Ishikawa (cell line): ENCODE data around the gene CYBA.

Source experiments
- CEBPB ChIP-seq: IDR thresholded peaks from 2 replicates; pipeline ENCODE4 v1.6.1; 2012
- CREB1 ChIP-seq: IDR thresholded peaks from 2 replicates; pipeline ENCODE4 v1.6.1; 2012; ENCODE audit warnings: low read depth
- EGR1 ChIP-seq: IDR thresholded peaks from 2 replicates; pipeline ENCODE4 v1.6.1; 2012
- EP300 ChIP-seq: IDR thresholded peaks from 2 replicates; pipeline ENCODE4 v1.6.1; 2012; ENCODE audit warnings: borderline replicate concordance
- FOXM1 ChIP-seq: IDR thresholded peaks from 2 replicates; pipeline ENCODE4 v1.6.1; 2012; ENCODE audit warnings: low read depth, borderline replicate concordance
- MAX ChIP-seq: IDR thresholded peaks from 2 replicates; pipeline ENCODE4 v1.6.1; 2012
- NFIC ChIP-seq: IDR thresholded peaks from 2 replicates; pipeline ENCODE4 v1.6.1; 2012
- RAD21 ChIP-seq: IDR thresholded peaks from 2 replicates; pipeline ENCODE4 v1.6.1; 2012; ENCODE audit warnings: low read depth
- REST ChIP-seq: IDR thresholded peaks from 2 replicates; pipeline ENCODE4 v1.6.1; 2012; ENCODE audit warnings: low read depth, mild to moderate bottlenecking
- TAF1 ChIP-seq: IDR thresholded peaks from 2 replicates; pipeline ENCODE4 v1.6.1; 2012; ENCODE audit warnings: low read depth, mild to moderate bottlenecking
- TCF12 ChIP-seq: IDR thresholded peaks from 2 replicates; pipeline ENCODE4 v1.6.1; 2012; ENCODE audit warnings: low read depth
- TEAD4 ChIP-seq: IDR thresholded peaks from 2 replicates; pipeline ENCODE4 v1.6.1; 2012
- USF1 ChIP-seq: IDR thresholded peaks from 2 replicates; pipeline ENCODE4 v1.6.1; 2012
- YY1 ChIP-seq: IDR thresholded peaks from 2 replicates; pipeline ENCODE4 v1.6.1; 2012; ENCODE audit warnings: low read depth
- ZBTB7A ChIP-seq: IDR thresholded peaks from 2 replicates; pipeline ENCODE4 v1.6.1; 2012; ENCODE audit warnings: low read depth

CYBA gene

GRCh38 chr16:88645455-88645854 lies 5.4 kb downstream of the CYBA start:
- TF ChIP-seq CREB1, result no peak
- no peak for TF ChIP-seq EP300
- no peak for TF ChIP-seq TEAD4
- no peak for TF ChIP-seq EGR1
- no peak for TF ChIP-seq TCF12
- no peak for TF ChIP-seq ZBTB7A
- no peak for TF ChIP-seq TAF1
- TF ChIP-seq MAX, result no peak
- no peak for TF ChIP-seq NFIC
- no peak for TF ChIP-seq RAD21
- no peak for TF ChIP-seq CEBPB
- no peak for TF ChIP-seq USF1
- no peak for TF ChIP-seq FOXM1
- no peak for TF ChIP-seq YY1
- no peak for TF ChIP-seq REST

GRCh38 chr16:88643644-88643932 lies 7.3 kb downstream of the CYBA start:
- no peak for TF ChIP-seq FOXM1
- no peak for TF ChIP-seq NFIC
- TF ChIP-seq ZBTB7A, result no peak
- no peak for TF ChIP-seq CREB1
- no peak for TF ChIP-seq REST
- TF ChIP-seq MAX, result no peak
- no peak for TF ChIP-seq USF1
- no peak for TF ChIP-seq RAD21
- no peak for TF ChIP-seq YY1
- TF ChIP-seq TAF1, result no peak
- no peak for TF ChIP-seq CEBPB

GRCh38 chr16:88642881-88643643 lies 7.8 kb downstream of the CYBA start:
- TF ChIP-seq ZBTB7A (no peak), MAX (no peak), EP300 (no peak), RAD21 (no peak), TAF1 (no peak), NFIC (no peak), TEAD4 (no peak), TCF12 (no peak), EGR1 (no peak)

GRCh38 chr16:88640498-88641247 lies 10.2 kb downstream of the CYBA start:
- TF ChIP-seq NFIC (no peak), REST (no peak)
